PC-9 (cell line): ENCODE measurements around the gene PLCB3.

Experiments
- EZH2 ChIP-seq: fragments of 200-600 bp; sonication (generic); IDR thresholded peaks from 2 replicates; pipeline ENCODE4 v1.8.0; 2017; ENCODE audit warnings: antibody characterized with exemption, low read depth
- TF ChIP-seq, protein P1 (sequence below): fragments of 200-600 bp; sonication (generic); conservative IDR thresholded peaks from 2 replicates; pipeline ENCODE4 v1.6.1; 2017; ENCODE audit warnings: mixed run types, antibody characterized with exemption, mild to moderate bottlenecking, moderate library complexity

DNA sequence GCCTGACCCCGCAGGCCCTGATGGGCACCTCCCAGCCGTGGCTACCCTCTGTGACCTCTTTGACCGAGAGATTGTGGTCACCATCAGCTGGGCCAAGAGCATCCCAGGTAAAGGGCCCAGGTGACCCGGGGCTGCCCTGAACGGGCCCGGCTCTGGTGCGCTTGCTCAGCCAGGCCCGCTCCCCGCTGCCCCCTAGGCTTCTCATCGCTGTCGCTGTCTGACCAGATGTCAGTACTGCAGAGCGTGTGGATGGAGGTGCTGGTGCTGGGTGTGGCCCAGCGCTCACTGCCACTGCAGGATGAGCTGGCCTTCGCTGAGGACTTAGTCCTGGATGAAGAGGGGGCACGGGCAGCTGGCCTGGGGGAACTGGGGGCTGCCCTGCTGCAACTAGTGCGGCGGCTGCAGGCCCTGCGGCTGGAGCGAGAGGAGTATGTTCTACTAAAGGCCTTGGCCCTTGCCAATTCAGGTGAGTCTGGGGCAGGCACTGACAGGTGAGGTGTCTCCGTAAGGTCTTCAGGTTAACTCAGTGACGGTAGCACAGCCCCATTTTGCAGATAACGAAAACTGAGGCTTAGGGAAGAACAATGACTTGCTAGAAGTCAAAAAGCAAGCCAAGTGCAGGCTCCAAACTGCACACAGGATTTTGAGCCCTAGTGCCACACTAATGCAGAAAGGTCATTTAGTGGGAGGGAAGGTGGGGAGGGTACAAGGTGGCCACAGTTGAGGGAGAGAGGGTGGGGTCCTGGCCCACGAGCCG, 63.7 kb downstream of the PLCB3 start:
- TF ChIP-seq, protein P1, sequence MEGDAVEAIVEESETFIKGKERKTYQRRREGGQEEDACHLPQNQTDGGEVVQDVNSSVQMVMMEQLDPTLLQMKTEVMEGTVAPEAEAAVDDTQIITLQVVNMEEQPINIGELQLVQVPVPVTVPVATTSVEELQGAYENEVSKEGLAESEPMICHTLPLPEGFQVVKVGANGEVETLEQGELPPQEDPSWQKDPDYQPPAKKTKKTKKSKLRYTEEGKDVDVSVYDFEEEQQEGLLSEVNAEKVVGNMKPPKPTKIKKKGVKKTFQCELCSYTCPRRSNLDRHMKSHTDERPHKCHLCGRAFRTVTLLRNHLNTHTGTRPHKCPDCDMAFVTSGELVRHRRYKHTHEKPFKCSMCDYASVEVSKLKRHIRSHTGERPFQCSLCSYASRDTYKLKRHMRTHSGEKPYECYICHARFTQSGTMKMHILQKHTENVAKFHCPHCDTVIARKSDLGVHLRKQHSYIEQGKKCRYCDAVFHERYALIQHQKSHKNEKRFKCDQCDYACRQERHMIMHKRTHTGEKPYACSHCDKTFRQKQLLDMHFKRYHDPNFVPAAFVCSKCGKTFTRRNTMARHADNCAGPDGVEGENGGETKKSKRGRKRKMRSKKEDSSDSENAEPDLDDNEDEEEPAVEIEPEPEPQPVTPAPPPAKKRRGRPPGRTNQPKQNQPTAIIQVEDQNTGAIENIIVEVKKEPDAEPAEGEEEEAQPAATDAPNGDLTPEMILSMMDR = no peak; the same call in 1 of the 2 replicates
- TF ChIP-seq EZH2 = no peak
